Natural killer cell (primary cell): ENCODE data around the gene TFF3. TPM values are rescaled to one million over a fixed set of nuclear protein-coding genes. Genes with fewer than 3 reads are reported as not detected.

Experiments
- ATAC-seq, 3 donors: fragments of 150-1000 bp in 2 of 3; fragments of 200-7000 bp in 1 of 3; cut with Tn5 transposase; 1 replicate in 1 of 3; 2 replicates in 2 of 3; pipeline ENCODE4 v1.10.0; 2021; ENCODE audit warnings: mild to moderate bottlenecking in 2 of 3, moderate library complexity in 2 of 3
- DNase-seq, 2 donors: peaks; one replicate each; pipeline versions ENCODE4 v3.0.0 to v3.0.0-alpha.2; 2013 to 2021; ENCODE audit warnings: mixed read lengths in 1 of 2
- H3K27ac ChIP-seq: one replicate; pipeline ENCODE4 v1.5.1; 2013; ENCODE audit warnings: mild to moderate bottlenecking, low read length
- H3K27me3 ChIP-seq: one replicate; pipeline ENCODE4 v1.6.1; 2013; ENCODE audit warnings: low read length; ENCODE audit not compliant: control insufficient read depth, insufficient read depth
- H3K36me3 ChIP-seq: one replicate; pipeline ENCODE4 v1.6.1; 2013; ENCODE audit warnings: low read length; ENCODE audit not compliant: control insufficient read depth, insufficient read depth
- H3K4me1 ChIP-seq: one replicate; pipeline ENCODE4 v1.6.1; 2013; ENCODE audit warnings: low read length; ENCODE audit not compliant: control insufficient read depth, insufficient read depth
- H3K4me3 ChIP-seq: one replicate; pipeline ENCODE4 v1.5.1; 2013; ENCODE audit warnings: low read length
- H3K9me3 ChIP-seq: one replicate; pipeline ENCODE4 v1.6.1; 2013; ENCODE audit warnings: low read length; ENCODE audit not compliant: control insufficient read depth, insufficient read depth
- H3K27ac Mint-ChIP-seq, 2 donors: one replicate each; pipeline ENCODE4 v1.8.0; 2022; ENCODE audit warnings: mild to moderate bottlenecking in 2 of 2, mixed read lengths in 2 of 2, moderate library complexity in 1 of 2
- H3K27me3 Mint-ChIP-seq, 2 donors: one replicate each; pipeline ENCODE4 v1.8.0; 2022; ENCODE audit warnings: low read depth in 2 of 2, mixed read lengths in 2 of 2
- H3K36me3 Mint-ChIP-seq: one replicate; pipeline ENCODE4 v1.8.0; 2022; ENCODE audit warnings: mixed read lengths
- H3K4me1 Mint-ChIP-seq, 2 donors: one replicate each; pipeline ENCODE4 v1.8.0; 2022; ENCODE audit warnings: mixed read lengths in 2 of 2
- H3K4me3 Mint-ChIP-seq: one replicate; pipeline ENCODE4 v1.8.0; 2022; ENCODE audit warnings: mild to moderate bottlenecking, moderate library complexity, mixed read lengths
- H3K9me3 Mint-ChIP-seq, 2 donors: one replicate each; pipeline ENCODE4 v1.8.0; 2022; ENCODE audit warnings: mixed read lengths in 2 of 2
- whole genome bisulfite sequencing: methylation state at CpG from one replicate; pipeline ENCODE4 v1.1.7; 2013; ENCODE audit warnings: missing lambda C conversion rate; ENCODE audit not compliant: insufficient coverage; 5-methylcytosine and 5-hydroxymethylcytosine counted together
- intact Hi-C: fragments of 100-400 bp; cut with micrococcal nuclease; formaldehyde crosslinking; loops from one replicate; pipeline ENCODE4 v1.14.2; 2022
- total RNA-seq, 4 donors: library from RNA; stranded (reverse); fragments of 120-200 nt in 1 of 4; gene quantifications; one replicate each; pipeline versions ENCODE4 v1.2.3 to v1.2.4, GENCODE V29; 2013 to 2022
- TF ChIP-seq, protein P1 (sequence below): fragments of 200-600 bp; IDR thresholded peaks from one replicate; pipeline ENCODE4 v1.8.0; 2022; ENCODE audit warnings: antibody characterized with exemption

TFF3 gene
- total RNA-seq, 3 donors from 2014 or later (not counting 1 experiment from before 2014, with no cell fraction given): not detected

DNA sequence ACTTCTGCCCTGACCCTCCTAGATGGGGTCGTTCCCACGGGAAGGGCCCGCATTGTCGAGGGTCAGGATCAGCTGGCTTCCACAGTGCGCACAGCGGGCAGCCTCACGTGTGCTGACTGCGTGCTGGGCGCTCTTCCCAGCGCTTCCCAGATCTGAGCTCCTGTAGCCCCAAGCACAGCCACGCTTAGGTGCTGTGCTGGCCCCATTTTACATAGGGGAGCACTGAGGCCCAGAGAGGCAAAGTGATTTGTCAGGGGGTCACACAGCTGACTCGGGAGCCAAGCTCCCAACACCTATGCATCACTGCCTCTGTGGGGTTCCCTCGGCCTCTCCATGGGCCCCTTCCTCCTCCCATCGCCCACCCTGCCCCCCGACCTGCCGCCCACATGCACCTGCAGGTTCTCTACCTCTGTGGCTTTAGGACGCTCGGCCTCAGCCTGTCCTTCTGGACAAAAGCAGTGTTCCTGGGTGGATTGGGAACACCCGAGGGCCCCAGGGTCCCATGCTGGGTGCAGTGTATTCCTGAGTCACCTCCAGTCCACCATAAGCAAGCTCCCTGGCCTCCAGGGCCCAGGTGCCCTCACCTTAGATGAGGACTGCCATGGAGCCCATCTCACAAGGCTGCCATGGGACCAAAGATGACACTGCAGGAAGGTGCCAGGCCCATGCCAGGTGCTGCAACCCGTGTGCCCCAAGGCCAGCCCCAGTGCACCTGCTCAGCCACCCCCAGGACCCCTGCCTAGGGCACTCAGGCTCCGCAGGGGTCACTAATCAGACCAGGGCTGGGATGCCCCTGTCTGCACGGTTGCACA lies 23.3 kb downstream of the TFF3 start:
- Mint-ChIP-seq H3K4me1 (no peaks in the 10 kb centered on the region), H3K9me3 (no peaks in the 10 kb centered on the region), H3K36me3 (no peaks in the 10 kb centered on the region), H3K27ac (no peak overlapping the region), H3K27me3 (no peaks in the 10 kb centered on the region), H3K4me3 (no peak overlapping the region)
- H3K4me3 ChIP-seq: no peak overlapping the region
- DNase-seq (no peak), ATAC-seq (peak in 1 of 3 donors; percentile 25)
- no peak overlapping the region for H3K27ac ChIP-seq
- TF ChIP-seq, protein P1, sequence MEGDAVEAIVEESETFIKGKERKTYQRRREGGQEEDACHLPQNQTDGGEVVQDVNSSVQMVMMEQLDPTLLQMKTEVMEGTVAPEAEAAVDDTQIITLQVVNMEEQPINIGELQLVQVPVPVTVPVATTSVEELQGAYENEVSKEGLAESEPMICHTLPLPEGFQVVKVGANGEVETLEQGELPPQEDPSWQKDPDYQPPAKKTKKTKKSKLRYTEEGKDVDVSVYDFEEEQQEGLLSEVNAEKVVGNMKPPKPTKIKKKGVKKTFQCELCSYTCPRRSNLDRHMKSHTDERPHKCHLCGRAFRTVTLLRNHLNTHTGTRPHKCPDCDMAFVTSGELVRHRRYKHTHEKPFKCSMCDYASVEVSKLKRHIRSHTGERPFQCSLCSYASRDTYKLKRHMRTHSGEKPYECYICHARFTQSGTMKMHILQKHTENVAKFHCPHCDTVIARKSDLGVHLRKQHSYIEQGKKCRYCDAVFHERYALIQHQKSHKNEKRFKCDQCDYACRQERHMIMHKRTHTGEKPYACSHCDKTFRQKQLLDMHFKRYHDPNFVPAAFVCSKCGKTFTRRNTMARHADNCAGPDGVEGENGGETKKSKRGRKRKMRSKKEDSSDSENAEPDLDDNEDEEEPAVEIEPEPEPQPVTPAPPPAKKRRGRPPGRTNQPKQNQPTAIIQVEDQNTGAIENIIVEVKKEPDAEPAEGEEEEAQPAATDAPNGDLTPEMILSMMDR: no peak
- no peaks in the 10 kb centered on the region for H3K27me3 ChIP-seq
- 94% methylated on average over 22 of the region's 22 CpGs for WGBS
- no peaks in the 10 kb centered on the region for H3K9me3 ChIP-seq
- H3K4me1 ChIP-seq: no peaks in the 10 kb centered on the region
- H3K36me3 ChIP-seq: peaks cover 25% of the 10 kb centered on the region
- intact Hi-C loops: no loop called here

DNA sequence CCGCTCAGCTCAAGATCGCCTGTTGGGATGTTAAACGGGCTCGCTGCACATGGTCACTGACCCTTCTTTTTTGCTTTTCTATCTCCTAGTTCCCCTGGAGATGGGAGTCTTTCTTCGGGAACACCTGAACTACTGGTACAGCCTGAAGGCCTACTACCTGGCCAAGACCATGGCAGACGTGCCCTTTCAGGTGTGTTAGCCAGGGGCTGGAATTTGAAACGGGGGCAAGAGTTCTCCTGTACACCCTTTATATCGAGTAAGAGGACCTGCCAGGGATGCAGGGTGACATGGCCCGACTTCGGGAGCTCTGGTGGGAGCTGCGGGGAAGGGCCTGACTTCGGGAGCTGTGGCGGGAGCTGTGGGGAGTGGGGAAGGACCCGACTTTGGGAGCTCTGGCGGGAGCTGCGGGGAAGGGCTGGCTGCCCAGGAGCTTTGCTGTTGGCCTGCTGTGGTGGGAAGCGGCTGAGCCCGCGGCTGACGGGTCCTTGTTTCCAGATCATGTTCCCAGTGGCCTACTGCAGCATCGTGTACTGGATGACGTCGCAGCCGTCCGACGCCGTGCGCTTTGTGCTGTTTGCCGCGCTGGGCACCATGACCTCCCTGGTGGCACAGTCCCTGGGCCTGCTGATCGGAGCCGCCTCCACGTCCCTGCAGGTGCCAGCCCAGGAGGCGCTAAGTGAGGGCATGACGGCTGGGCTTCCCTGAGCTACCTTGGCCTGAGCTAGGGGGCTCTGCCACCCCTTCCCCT lies 24.0 kb downstream of the TFF3 start:
- Histone ChIP-seq H3K9me3 (no peaks in the 10 kb centered on the region), H3K4me1 (no peaks in the 10 kb centered on the region), H3K27ac (no peak overlapping the region), H3K27me3 (no peaks in the 10 kb centered on the region), H3K4me3 (no peak overlapping the region), H3K36me3 (peaks cover 25% of the 10 kb centered on the region)
- intact Hi-C loops: no loop called here
- ATAC-seq: no peak
- no peak overlapping the region for H3K27ac Mint-ChIP-seq
- DNase-seq: no peak
- H3K9me3 Mint-ChIP-seq: no peaks in the 10 kb centered on the region
- no peak overlapping the region for H3K4me3 Mint-ChIP-seq
- H3K27me3 Mint-ChIP-seq: no peaks in the 10 kb centered on the region
- TF ChIP-seq, protein P1: no peak
- no peaks in the 10 kb centered on the region for H3K36me3 Mint-ChIP-seq
- WGBS: 96% methylated on average over 35 of the region's 35 CpGs
- H3K4me1 Mint-ChIP-seq: peaks cover 4 to 5% of the 10 kb centered on the region in 2 donors

DNA sequence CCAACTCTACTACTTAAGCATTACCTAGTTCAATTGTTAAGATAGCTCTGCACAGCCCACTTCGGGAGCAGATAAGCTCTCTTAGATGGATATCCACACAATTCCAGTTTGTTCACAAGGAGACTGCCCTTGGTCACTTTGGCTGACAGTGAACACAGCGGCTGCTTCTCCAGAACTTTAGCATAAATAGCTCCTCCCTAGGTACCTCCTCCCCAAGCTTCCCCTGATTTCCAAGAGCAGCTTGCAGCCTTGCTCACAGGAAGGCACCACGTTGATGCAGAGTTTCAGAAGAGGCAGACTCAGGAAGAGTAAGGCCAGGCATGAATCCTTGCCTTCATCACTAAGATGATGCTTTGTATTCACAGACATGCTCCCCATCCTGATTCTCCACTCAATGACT lies 24.7 kb downstream of the TFF3 start:
- H3K36me3 Mint-ChIP-seq: no peaks in the 10 kb centered on the region
- H3K27me3 ChIP-seq: no peaks in the 10 kb centered on the region
- H3K27ac ChIP-seq: no peak overlapping the region
- no peaks in the 10 kb centered on the region for H3K9me3 ChIP-seq
- H3K27me3 Mint-ChIP-seq: no peaks in the 10 kb centered on the region
- intact Hi-C loops: no loop called here
- H3K9me3 Mint-ChIP-seq: no peaks in the 10 kb centered on the region
- no peaks in the 10 kb centered on the region for H3K4me1 ChIP-seq
- WGBS: 59% methylated on average over 3 of the region's 3 CpGs
- H3K27ac Mint-ChIP-seq: no peak overlapping the region
- H3K4me3 Mint-ChIP-seq: no peak overlapping the region
- TF ChIP-seq, protein P1: no peak
- H3K4me1 Mint-ChIP-seq: peaks cover 7 to 9% of the 10 kb centered on the region in 2 donors
- peaks cover 24% of the 10 kb centered on the region for H3K36me3 ChIP-seq
- ATAC-seq (no peak), DNase-seq (no peak)
- no peak overlapping the region for H3K4me3 ChIP-seq
